HepG2 (cell line): ENCODE data around the gene PARP1.

Source experiments
- POLR2AphosphoS5 ChIP-seq: IDR thresholded peaks from 2 replicates; pipeline ENCODE4 v1.6.1; 2012; ENCODE audit warnings: low read depth, low read length
- SUZ12 ChIP-seq: fragments of 150-350 bp; IDR thresholded peaks from 2 replicates; pipeline ENCODE4 v1.6.1; 2014; ENCODE audit warnings: low read depth, low read length
- ZNF850 ChIP-seq: sonication (generic); formaldehyde crosslinking; conservative IDR thresholded peaks from 2 replicates; pipeline ENCODE4 v1.9.0; 2021; ENCODE audit warnings: mild to moderate bottlenecking, missing genetic modification reagents
- TF ChIP-seq, protein P1 (sequence below): sonication (generic); formaldehyde crosslinking; IDR thresholded peaks from 2 replicates; pipeline ENCODE4 v1.5.1; 2020; ENCODE audit warnings: mild to moderate bottlenecking, missing genetic modification reagents, moderate library complexity
- TF ChIP-seq, protein P2 (sequence below): sonication (generic); formaldehyde crosslinking; IDR thresholded peaks from 2 replicates; pipeline ENCODE4 v1.8.1; 2023; ENCODE audit warnings: mild to moderate bottlenecking, missing genetic modification reagents
- TF ChIP-seq, protein P3 (sequence below): IDR thresholded peaks from 2 replicates; pipeline ENCODE4 v1.6.1; 2016; ENCODE audit warnings: low read depth
- TF ChIP-seq, protein P4 (sequence below): sonication (generic); formaldehyde crosslinking; IDR thresholded peaks from 2 replicates; pipeline ENCODE4 v1.4.0; 2020; ENCODE audit warnings: missing genetic modification reagents

DNA sequence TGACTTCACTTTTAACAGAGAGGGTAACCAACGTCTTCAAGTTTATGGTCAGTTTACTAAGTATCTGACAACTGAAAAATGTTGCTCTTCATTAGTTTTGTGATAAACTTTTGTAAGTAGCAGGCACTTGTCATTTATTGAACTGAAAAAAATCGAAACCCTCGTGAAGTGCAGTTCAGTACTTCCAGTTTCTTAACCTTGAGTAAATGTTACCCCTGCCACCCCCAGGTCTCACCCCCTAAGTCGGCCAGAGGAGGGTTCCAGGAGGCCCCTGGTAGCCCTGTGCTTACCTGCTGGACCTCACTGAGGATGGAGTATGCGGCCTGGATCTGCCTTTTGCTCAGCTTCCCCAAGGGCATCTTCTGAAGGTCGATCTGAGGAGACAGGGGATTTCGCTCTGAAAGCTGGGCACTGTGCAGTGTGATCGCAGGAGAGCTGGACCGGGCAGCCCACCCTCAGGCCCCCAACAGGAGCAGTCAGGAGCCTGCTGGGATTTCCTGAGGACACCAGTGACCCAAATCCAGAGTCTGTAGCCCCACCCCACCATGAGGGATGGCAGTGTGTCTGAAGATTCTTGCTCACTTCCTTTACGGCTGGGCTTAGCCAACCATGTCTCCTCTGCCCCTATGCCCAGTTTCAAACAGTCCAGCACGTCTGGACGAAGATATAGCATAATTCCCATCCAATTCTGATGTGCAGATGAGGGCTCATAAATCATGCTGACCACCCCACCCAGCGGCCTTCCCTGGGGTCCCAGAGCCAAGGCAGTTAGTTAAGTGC, 37.6 kb downstream of the PARP1 start:
- TF ChIP-seq ZNF850 (no peak), SUZ12 (no peak), POLR2AphosphoS5 (no peak)
- TF ChIP-seq, protein P1, sequence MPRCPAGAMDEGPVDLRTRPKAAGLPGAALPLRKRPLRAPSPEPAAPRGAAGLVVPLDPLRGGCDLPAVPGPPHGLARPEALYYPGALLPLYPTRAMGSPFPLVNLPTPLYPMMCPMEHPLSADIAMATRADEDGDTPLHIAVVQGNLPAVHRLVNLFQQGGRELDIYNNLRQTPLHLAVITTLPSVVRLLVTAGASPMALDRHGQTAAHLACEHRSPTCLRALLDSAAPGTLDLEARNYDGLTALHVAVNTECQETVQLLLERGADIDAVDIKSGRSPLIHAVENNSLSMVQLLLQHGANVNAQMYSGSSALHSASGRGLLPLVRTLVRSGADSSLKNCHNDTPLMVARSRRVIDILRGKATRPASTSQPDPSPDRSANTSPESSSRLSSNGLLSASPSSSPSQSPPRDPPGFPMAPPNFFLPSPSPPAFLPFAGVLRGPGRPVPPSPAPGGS (CRISPR knock-in tag), result no peak
- TF ChIP-seq, protein P2, sequence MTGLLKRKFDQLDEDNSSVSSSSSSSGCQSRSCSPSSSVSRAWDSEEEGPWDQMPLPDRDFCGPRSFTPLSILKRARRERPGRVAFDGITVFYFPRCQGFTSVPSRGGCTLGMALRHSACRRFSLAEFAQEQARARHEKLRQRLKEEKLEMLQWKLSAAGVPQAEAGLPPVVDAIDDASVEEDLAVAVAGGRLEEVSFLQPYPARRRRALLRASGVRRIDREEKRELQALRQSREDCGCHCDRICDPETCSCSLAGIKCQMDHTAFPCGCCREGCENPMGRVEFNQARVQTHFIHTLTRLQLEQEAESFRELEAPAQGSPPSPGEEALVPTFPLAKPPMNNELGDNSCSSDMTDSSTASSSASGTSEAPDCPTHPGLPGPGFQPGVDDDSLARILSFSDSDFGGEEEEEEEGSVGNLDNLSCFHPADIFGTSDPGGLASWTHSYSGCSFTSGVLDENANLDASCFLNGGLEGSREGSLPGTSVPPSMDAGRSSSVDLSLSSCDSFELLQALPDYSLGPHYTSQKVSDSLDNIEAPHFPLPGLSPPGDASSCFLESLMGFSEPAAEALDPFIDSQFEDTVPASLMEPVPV (CRISPR knock-in tag), result no peak
- TF ChIP-seq, protein P3, sequence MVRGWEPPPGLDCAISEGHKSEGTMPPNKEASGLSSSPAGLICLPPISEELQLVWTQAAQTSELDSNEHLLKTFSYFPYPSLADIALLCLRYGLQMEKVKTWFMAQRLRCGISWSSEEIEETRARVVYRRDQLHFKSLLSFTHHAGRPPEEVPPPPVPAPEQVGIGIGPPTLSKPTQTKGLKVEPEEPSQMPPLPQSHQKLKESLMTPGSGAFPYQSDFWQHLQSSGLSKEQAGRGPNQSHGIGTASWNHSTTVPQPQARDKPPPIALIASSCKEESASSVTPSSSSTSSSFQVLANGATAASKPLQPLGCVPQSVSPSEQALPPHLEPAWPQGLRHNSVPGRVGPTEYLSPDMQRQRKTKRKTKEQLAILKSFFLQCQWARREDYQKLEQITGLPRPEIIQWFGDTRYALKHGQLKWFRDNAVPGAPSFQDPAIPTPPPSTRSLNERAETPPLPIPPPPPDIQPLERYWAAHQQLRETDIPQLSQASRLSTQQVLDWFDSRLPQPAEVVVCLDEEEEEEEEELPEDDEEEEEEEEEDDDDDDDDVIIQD (CRISPR knock-in tag), result no peak
- TF ChIP-seq, protein P4, sequence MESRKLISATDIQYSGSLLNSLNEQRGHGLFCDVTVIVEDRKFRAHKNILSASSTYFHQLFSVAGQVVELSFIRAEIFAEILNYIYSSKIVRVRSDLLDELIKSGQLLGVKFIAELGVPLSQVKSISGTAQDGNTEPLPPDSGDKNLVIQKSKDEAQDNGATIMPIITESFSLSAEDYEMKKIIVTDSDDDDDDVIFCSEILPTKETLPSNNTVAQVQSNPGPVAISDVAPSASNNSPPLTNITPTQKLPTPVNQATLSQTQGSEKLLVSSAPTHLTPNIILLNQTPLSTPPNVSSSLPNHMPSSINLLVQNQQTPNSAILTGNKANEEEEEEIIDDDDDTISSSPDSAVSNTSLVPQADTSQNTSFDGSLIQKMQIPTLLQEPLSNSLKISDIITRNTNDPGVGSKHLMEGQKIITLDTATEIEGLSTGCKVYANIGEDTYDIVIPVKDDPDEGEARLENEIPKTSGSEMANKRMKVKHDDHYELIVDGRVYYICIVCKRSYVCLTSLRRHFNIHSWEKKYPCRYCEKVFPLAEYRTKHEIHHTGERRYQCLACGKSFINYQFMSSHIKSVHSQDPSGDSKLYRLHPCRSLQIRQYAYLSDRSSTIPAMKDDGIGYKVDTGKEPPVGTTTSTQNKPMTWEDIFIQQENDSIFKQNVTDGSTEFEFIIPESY (CRISPR knock-in tag), result no peak
